ENCODE data around the gene CYP1A2.

- no peak for TF ChIP-seq CTCF (conservative IDR thresholded peaks at IDR 0.05 in 1 of 2, IDR thresholded peaks at IDR 0.05 in 1 of 2; ENCODE audit: extremely low read depth in 1 of 2, insufficient read depth in 1 of 2, low read depth in 1 of 2, low read length in 2 of 2)
- no peak for TF ChIP-seq EZH2 (IDR thresholded peaks at IDR 0.05; ENCODE audit: borderline replicate concordance, low read length)
Measured at GRCh38 chr15:74748322-74748946, at the start of gene CYP1A2.

Measured in mammary epithelial cell (primary cell).